NCI-H1048 (cell line): ENCODE results near the gene LOXL1.

ENCODE experiments used
- DNase-seq: peaks from one replicate; lab custom pipeline; 2025; lab: John Stamatoyannopoulos, UW

Gene LOXL1

GRCh38 chr15:73939138-73939537, 12.9 kb downstream of the LOXL1 start:
- no peak for DNase-seq

- DNase-seq = no peak
These were observed 14.1 kb downstream of the LOXL1 start for GRCh38 chr15:73940061-73940981.

DNA sequence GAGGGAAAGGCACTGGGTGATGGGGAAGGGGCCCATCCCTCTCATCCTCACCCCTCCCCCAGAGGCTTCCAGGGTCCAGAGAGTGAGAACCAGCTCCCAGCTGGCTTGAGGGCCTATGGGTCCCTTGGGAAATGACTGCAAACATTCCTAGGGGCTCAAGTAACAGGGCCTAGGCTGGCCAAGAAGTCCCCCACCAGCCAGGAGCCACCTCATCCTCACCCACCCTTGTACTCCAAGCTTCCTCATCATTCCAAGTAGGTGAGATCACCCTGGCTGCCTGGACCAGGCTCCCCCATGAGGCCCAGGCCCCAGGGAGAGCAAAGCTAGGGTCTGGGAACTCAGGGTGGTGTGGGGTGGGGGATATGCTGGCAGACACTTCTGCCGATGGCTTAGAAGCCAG, 14.8 kb downstream of the LOXL1 start:
- DNase-seq = no peak

DNA sequence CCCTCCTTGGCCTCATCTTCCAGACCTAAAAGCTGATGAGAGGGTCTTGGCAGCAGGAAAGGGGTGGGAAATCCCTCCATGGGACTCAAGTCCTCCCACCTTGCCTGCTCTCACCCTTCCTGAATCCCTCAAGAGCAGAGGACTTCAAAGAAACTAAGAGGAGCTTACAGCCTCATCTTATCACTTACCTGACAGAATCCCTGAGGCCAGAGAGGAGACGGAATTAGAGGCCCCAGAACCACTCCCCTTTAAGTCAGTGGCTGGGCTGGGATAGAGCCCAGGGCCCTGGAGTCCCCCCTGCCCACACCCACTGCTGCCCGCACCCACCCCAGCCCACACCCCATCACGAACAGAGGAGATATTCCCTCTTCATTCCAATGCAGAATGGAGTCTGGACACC, 15.2 kb downstream of the LOXL1 start:
- DNase-seq = no peak

- DNase-seq = no peak
These were observed 15.8 kb downstream of the LOXL1 start for GRCh38 chr15:73941871-73942635.

DNA sequence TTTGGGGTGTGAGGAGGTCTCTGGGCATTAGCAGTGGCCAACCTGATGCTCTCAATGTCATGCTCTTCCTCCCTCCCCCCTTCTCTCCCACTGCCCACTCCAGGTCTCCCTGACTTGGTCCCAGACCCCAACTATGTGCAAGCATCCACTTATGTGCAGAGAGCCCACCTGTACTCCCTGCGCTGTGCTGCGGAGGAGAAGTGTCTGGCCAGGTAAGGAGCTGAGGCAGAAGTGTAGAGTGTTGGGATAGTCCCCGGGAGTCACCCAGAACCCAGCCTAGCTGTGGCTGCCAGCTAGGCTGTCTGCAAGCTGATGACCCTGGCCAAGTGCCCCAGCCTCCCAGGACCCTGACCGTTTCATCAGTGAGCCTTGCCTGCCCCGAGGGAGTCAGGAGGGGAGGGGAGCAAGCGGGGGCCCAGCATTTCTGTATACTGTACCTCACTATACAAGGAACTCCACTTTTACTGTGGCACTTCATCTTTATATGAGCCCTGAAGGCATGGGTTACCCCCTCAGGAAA, 16.5 kb downstream of the LOXL1 start:
- no peak for DNase-seq

GRCh38 chr15:73944161-73945129, 18.2 kb downstream of the LOXL1 start:
- DNase-seq = no peak

DNA sequence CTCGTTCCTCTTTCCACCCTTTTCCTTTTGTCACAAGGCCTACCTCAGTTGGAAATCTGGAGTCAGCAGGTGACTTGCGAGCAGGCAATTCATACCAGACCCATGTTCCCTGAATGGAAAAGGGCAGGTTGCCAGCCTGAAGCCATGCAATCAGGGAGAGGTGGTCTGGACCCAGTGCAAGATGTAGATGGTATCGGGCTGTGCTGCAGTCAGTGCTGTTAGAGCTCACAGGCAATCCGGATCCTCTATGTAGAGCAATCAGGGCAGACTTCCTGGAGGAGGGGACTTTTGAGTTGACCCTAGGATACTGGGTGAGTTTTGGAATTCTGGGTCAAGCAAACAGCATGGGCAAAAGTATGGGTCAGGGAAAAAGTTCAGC, 18.9 kb downstream of the LOXL1 start:
- DNase-seq = no peak

DNA sequence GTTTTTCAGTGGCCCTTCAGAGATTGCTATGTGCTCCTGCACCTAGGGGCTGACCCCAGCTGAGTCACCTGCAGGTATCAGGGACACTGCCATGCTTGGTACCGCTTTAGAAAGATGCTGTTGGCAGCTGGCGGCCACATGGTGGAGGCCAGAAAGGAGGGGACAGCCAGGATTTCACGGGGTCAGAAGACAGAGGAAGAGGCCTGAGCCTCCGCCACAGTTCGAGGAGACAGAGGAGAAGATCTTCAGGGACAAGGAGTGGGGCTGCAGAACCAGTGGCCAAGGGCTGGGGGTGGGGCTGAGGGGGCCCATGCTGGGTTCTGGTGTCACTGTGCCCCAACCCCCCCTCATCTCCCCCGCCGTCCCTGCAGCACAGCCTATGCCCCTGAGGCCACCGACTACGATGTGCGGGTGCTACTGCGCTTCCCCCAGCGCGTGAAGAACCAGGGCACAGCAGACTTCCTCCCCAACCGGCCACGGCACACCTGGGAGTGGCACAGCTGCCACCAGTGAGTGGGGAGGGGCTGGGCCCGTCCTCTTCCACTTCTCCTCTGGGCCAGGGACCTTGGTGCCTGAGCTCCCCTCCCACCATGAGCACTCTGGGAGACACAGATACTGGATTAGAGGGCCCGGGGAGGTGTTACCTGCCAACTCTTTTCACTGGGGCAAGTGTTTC, 19.9 kb downstream of the LOXL1 start:
- no peak for DNase-seq

GRCh38 chr15:73946795-73947370, 20.6 kb downstream of the LOXL1 start:
- DNase-seq = no peak

GRCh38 chr15:73947651-73948050, 21.4 kb downstream of the LOXL1 start:
- DNase-seq = no peak

GRCh38 chr15:73948396-73948795, 22.1 kb downstream of the LOXL1 start:
- DNase-seq = no peak

- no peak for DNase-seq
These were observed 22.7 kb downstream of the LOXL1 start for GRCh38 chr15:73948982-73949381.

GRCh38 chr15:73949496-73949895, 23.2 kb downstream of the LOXL1 start:
- DNase-seq = no peak

DNA sequence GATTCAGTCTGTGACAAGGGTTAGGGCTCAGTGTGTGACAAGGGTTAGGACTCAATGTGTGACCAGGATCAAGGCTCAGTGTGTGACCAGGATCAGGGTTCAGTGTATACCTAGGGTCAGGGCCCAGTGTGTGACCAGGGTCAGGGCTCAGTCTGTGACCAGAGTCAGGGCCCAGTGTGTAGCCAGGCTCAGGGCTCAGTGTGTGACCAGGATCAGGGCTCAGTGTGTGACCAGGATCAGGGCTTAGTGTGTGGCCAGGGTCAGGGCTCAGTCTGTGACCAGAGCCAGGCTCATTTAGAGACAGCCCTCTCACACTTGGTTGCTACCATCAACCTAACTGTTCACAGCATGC, 24.2 kb downstream of the LOXL1 start:
- DNase-seq = no peak

DNA sequence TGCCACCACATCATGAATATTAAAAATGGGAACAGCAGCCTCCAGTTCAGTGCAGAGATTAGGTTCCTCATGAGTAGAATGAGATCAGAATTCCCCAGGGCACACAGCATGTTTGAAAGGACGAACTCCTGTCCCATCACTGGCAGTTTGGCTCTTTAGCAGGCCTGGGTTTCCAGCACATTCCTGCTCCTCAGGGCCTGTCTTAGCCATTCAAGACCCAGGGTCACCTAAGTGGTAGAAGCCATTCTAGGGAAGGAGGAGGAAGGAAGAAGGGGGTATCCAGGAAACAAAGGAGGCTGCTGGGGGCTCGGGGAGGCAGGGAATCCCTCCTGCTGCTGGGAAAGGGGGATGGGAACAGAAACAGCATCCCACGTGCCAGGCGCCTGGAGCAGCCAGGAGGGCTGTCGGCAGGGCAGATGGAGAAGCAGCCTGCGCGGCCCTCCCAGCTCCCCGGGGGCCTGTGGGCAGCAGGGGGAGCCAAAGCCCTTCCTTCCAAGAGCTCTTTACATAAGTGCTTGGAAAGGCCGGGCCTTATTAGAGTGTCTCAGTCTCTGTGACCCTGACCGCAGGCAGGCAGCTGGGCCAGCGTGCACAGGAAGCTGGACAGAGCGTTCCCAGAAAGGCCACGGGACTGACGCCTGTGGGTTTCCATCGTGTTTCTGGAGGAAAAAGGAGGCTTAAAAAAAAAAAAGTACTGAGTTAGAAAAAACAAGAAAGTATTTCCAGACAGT, 24.7 kb downstream of the LOXL1 start:
- DNase-seq = no peak

DNA sequence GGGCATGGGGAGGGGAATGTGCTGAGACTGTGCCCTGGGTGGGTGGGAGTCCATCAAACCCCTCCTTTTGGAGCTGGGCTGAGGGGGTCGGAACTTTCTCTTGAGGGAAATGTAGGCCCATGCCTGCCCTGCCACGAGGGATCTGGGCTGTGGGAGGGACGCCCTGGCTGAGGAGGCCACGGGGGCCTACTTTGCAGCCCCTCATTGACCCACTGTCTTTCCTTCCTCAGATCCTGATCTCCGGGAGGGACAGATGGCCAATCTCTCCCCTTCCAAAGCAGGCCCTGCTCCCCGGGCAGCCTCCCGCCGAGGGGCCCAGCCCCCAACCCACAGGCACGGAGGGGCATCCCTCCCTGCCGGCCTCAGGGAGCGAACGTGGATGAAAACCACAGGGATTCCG, 25.3 kb downstream of the LOXL1 start:
- DNase-seq = no peak

GRCh38 chr15:73952171-73952912, 26.1 kb downstream of the LOXL1 start:
- no peak for DNase-seq

- DNase-seq = no peak
These were observed 26.9 kb downstream of the LOXL1 start for GRCh38 chr15:73952913-73953750.
